Pancreas (tissue), 10 donors: ENCODE results near the gene CNOT11. TPM values are rescaled to one million over a fixed set of nuclear protein-coding genes. Genes with fewer than 3 reads are reported as not detected.

Source experiments
- ATAC-seq, 4 donors: fragments of 200-7000 bp; cut with Tn5 transposase; one replicate each; pipeline versions ENCODE4 v1.8.0 to v1.9.1; 2020; ENCODE audit warnings: mild to moderate bottlenecking in 4 of 4, moderate library complexity in 4 of 4
- DNase-seq, 6 donors: peaks; one replicate each; pipeline ENCODE4 v3.0.0-alpha.2; 2020
- FAIRE-seq: peaks from 2 replicates; lab custom pipeline; 2012; peaks lifted over from hg19 to GRCh38; lab: Jason Lieb, UNC
- H3K27ac ChIP-seq, 4 donors: fragments of 200-600 bp; sonication (generic); 1 replicate in 3 of 4; 2 replicates in 1 of 4; pipeline versions ENCODE4 v1.5.0 to v1.8.0; 2020
- H3K27me3 ChIP-seq, 4 donors: fragments of 200-600 bp; one replicate each; pipeline ENCODE4 v1.8.0; 2021
- H3K36me3 ChIP-seq, 3 donors: fragments of 200-600 bp; sonication (generic) in 1 of 3; one replicate each; pipeline versions ENCODE4 v1.5.0 to v1.8.0; 2020 to 2021
- H3K4me1 ChIP-seq, 3 donors: fragments of 200-600 bp; one replicate each; pipeline ENCODE4 v1.8.0; 2021
- H3K4me3 ChIP-seq, 4 donors: fragments of 200-600 bp; sonication (generic) in 2 of 4; one replicate each; pipeline versions ENCODE4 v1.5.0 to v1.8.0; 2020 to 2021
- H3K9me3 ChIP-seq, 4 donors: fragments of 200-600 bp; one replicate each; pipeline ENCODE4 v1.8.0; 2021
- WGBS, 2 donors: extraction: QIAGEN DNeasy Blood & Tissue Kit; methylation state at CpG; one replicate each; pipeline ENCODE4 v1.1.7; 2013; 5-methylcytosine and 5-hydroxymethylcytosine counted together
- intact Hi-C, 3 donors: fragments of 100-400 bp; cut with DNase I; formaldehyde crosslinking; loops; one replicate each; pipeline versions ENCODE4 v1.11.1 to v1.14.2; 2022
- polyA plus RNA-seq, 2 donors: library from polyadenylated mRNA; stranded (reverse); fragments of 200-250 nt; gene quantifications; one replicate each; pipeline ENCODE4 v1.2.3, GENCODE V29; 2013
- total RNA-seq, 6 donors: library from RNA; stranded (reverse); fragmentation: NEBNext Ultra II Directional in 4 of 6; extraction: Animal tissue kit (Norgen Biotek cat#: 25700) in 4 of 6; gene quantifications; one replicate each; pipeline versions ENCODE4 v1.2.1 to v1.2.4, GENCODE V29; 2021 to 2023
- TF ChIP-seq, protein P1 (sequence below), 4 donors: fragments of 200-600 bp; sonication (generic) in 3 of 4; IDR thresholded peaks; one replicate each; pipeline versions ENCODE4 v1.5.0 to v1.8.0; 2021; ENCODE audit warnings: antibody characterized with exemption in 4 of 4
- donor health status: healthy with polysubstance abuse.
- donor health status: DM: no; HTN: no; CAD: no; lungs with moderate emphysema.
- donor health status: DM: no; HTN: no; CAD: no.
- donor health status: control.
- donor health status: control.
- donor health status: Bipolar disorder and iron deficiency.
- donor health status: DM: yes; HTN: yes; CAD: no.
- donor health status: DM: no; HTN: no; CAD: no.
- donor health status: DM: no; HTN: no; CAD: no.
- donor health status: DM: yes; HTN: yes; CAD: no.

CNOT11 gene
- total and polyA plus RNA-seq, 8 donors: 10.2 to 25.4 (median 17.6) TPM

DNA sequence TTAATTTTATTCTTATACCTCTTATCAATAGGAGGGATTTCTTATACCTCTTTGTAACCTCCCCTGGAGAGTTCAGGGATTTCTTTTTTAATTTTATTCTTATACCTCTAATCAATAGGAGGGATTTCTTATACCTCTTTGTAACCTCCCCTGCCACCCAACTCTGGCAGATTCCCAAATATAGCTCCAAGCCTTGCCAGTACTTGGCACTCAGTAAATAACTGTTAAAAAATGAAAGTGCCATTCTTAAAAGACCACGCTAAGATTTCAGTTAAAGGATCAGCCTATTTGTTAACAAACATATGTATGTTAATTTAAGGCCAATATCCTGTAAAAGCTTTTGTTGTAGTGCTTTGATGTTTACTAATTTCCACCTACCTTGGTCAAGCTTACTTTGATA is 51.0 kb downstream of the CNOT11 start:
- H3K36me3 ChIP-seq: no peaks in the 10 kb centered on the region
- FAIRE-seq (no peak), DNase-seq (no peak), ATAC-seq (no peak)
- H3K27ac ChIP-seq: no peak overlapping the region
- peaks cover 9 to 31% (median 25%) of the 10 kb centered on the region in 3 donors for H3K4me1 ChIP-seq
- H3K9me3 ChIP-seq: no peaks in the 10 kb centered on the region
- H3K27me3 ChIP-seq: no peaks in the 10 kb centered on the region
- no peak overlapping the region for H3K4me3 ChIP-seq
- TF ChIP-seq, protein P1, sequence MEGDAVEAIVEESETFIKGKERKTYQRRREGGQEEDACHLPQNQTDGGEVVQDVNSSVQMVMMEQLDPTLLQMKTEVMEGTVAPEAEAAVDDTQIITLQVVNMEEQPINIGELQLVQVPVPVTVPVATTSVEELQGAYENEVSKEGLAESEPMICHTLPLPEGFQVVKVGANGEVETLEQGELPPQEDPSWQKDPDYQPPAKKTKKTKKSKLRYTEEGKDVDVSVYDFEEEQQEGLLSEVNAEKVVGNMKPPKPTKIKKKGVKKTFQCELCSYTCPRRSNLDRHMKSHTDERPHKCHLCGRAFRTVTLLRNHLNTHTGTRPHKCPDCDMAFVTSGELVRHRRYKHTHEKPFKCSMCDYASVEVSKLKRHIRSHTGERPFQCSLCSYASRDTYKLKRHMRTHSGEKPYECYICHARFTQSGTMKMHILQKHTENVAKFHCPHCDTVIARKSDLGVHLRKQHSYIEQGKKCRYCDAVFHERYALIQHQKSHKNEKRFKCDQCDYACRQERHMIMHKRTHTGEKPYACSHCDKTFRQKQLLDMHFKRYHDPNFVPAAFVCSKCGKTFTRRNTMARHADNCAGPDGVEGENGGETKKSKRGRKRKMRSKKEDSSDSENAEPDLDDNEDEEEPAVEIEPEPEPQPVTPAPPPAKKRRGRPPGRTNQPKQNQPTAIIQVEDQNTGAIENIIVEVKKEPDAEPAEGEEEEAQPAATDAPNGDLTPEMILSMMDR (IDR thresholded peaks at IDR 0.05): no peak
- intact Hi-C loops: no loop called here
- WGBS, 2 donors: 43 to 59% methylated on average over 1 of the region's 1 CpG

DNA sequence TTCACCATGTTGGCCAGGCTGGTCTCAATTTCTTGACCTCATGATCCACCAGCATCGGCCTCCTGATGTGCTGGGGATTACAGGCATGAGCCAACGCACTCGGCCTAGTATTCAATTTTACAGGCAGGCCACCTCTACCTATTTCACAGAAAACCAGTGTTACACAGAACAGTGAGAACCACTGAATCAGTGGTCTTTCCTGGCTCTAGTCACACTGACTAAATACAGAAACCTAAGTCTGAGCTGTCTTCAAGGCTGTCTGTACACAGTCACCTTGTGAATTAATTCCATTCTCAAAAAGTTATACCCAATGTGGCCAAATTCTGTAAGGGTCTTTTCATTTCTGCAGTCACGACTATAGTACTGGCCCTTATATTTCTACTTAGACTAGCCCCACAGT is 52.3 kb downstream of the CNOT11 start:
- no peak for FAIRE-seq
- H3K9me3 ChIP-seq: no peaks in the 10 kb centered on the region
- no peak for ATAC-seq
- no peaks in the 10 kb centered on the region for H3K36me3 ChIP-seq
- peaks cover 9 to 36% (median 25%) of the 10 kb centered on the region in 3 donors for H3K4me1 ChIP-seq
- DNase-seq: no peak
- 82 to 87% methylated on average over 4 of the region's 4 CpGs for WGBS, 2 donors
- peak overlapping the region in 1 of 4 donors; percentile 95 for H3K27ac ChIP-seq
- intact Hi-C loops: no loop called here
- TF ChIP-seq, protein P1 (IDR thresholded peaks at IDR 0.05): no peak
- H3K27me3 ChIP-seq: no peaks in the 10 kb centered on the region
- no peak overlapping the region for H3K4me3 ChIP-seq

DNA sequence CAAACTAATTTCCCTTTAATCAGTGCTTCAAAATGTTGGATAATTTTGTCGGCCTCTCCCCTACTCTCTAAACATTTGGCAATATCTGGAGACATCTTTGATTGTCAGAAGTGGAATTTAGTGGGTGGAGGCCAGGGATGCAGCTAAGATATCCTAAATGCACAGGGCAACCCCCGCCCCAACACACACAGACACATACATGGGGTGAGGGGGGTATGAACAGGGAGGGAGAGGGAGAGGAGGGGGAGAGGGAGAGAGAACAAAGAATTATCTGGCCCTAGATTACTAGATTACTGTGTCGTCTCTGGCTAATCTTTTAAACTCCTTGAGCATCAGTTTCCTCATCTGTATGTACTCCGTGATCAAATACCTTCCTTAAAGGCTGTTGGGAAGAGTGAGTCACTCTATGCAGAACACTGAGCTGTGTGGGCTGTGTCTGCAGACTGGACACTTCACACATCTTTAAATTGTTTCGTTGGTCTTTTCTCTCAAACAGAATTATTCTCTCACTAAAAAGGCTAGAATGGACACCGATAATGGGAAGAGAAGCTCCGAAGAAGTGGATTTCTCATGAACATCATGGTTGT is 52.9 kb downstream of the CNOT11 start:
- H3K27ac ChIP-seq: peak overlapping the region in 2 of 4 donors; percentile 91 to 95

DNA sequence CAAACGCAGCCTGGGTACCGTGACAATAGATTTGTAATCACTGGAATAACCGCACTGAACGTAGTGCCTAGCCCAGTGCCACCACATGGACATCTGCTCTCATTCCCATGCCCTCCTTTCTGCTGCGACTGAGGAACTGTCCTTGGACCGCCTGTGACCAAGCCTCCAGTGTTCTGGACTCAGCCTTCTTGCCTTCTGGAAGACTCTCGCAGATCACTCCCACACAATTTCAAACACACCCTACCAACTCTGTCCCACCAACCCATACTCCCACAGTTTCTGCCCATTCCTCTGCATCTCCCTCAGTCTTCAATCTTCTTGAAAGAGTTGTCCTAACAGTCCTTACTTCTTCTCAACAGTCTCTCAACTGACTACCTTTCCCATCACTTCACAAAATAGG is 53.7 kb downstream of the CNOT11 start:
- no peaks in the 10 kb centered on the region for H3K9me3 ChIP-seq
- no peak for FAIRE-seq
- intact Hi-C loops: no loop called here
- peak; percentile 12 to 49 (median 32) for ATAC-seq
- DNase-seq: peak in 4 of 6 donors; percentile 49 to 76 (median 56)
- peaks cover 16 to 40% (median 25%) of the 10 kb centered on the region in 3 donors for H3K4me1 ChIP-seq
- TF ChIP-seq, protein P1 (IDR thresholded peaks at IDR 0.05): no peak
- H3K27ac ChIP-seq: peak overlapping the region; percentile 84 to 95 (median 88)
- 6 to 12% methylated on average over 7 of the region's 7 CpGs for WGBS, 2 donors
- no peaks in the 10 kb centered on the region for H3K27me3 ChIP-seq
- no peaks in the 10 kb centered on the region for H3K36me3 ChIP-seq
- peak overlapping the region in 3 of 4 donors; percentile 95 to 97 (median 95) for H3K4me3 ChIP-seq

More for the DNA sequence above, 52.9 kb downstream of the CNOT11 start:
- FAIRE-seq (no peak), DNase-seq (no peak), ATAC-seq (peak in 2 of 4 donors; percentile 6 to 16)
- 58 to 61% methylated on average over 7 of the region's 7 CpGs for WGBS, 2 donors
- Histone ChIP-seq H3K9me3 (no peaks in the 10 kb centered on the region), H3K4me3 (peak overlapping the region in 2 of 4 donors; percentile 95), H3K4me1 (peaks cover 9 to 32% (median 25%) of the 10 kb centered on the region in 3 donors), H3K36me3 (no peaks in the 10 kb centered on the region), H3K27me3 (no peaks in the 10 kb centered on the region)
- intact Hi-C loops: no loop called here
- TF ChIP-seq, protein P1 (IDR thresholded peaks at IDR 0.05): no peak

DNA sequence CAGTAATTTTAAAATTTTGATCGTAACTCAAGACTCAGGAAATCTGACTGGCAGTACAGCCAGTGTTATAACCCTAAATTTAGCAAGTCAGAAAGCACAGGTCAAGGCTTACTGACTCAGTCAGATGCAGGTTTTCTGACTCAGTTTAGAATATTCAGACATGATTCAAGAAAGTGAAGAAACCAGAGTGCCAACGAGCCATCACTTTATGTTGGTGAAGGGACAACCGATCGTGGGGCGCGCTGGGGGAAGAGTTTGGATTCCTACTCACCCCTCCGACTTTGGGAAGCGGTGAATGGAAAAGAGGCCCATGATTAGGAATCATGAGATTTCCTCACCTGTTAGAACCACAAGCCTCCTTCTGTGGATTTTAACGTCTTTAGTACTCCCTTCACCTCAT is 54.8 kb downstream of the CNOT11 start:
- intact Hi-C loops: no loop called here
- no peaks in the 10 kb centered on the region for H3K27me3 ChIP-seq
- H3K9me3 ChIP-seq: no peaks in the 10 kb centered on the region
- H3K27ac ChIP-seq: peak overlapping the region; percentile 84 to 95 (median 88)
- TF ChIP-seq, protein P1 (IDR thresholded peaks at IDR 0.05): no peak
- peak overlapping the region; percentile 92 to 97 (median 95) for H3K4me3 ChIP-seq
- WGBS, 2 donors: 17 to 22% methylated on average over 9 of the region's 9 CpGs
- no peaks in the 10 kb centered on the region for H3K36me3 ChIP-seq
- DNase-seq: no peak
- ATAC-seq: no peak
- peaks cover 15 to 40% (median 25%) of the 10 kb centered on the region in 3 donors for H3K4me1 ChIP-seq
- FAIRE-seq: no peak
